GM23248 (cell line): ENCODE results near the gene MVD. TPM values are rescaled to one million over a fixed set of nuclear protein-coding genes. Genes with fewer than 3 reads are reported as not detected.
"Not testable (repeated sequence)": the region's sequence is repeated elsewhere in the genome, so short reads cannot be mapped to it uniquely, and the experiment has no call there.

Experiments used
- DNase-seq: peaks from one replicate; pipeline ENCODE4 v3.0.0-alpha.2; 2015
- H2AFZ ChIP-seq: fragments of 200-600 bp; sonication (generic); 2 replicates; pipeline ENCODE4 v1.6.1; 2016; ENCODE audit warnings: antibody characterized with exemption
- H3F3A ChIP-seq: fragments of 200-600 bp; sonication (generic); 2 replicates; pipeline ENCODE4 v1.6.1; 2016; ENCODE audit warnings: mild to moderate bottlenecking, antibody characterized with exemption, mixed run types; ENCODE audit not compliant: insufficient read depth
- H3K27ac ChIP-seq: fragments of 200-600 bp; sonication (generic); 2 replicates; pipeline ENCODE4 v1.5.1; 2016; ENCODE audit warnings: mild to moderate bottlenecking
- H3K27me3 ChIP-seq: fragments of 200-600 bp; sonication (generic); replicated peaks from 2 replicates; pipeline ENCODE4 v1.6.1; 2016; ENCODE audit warnings: mild to moderate bottlenecking; ENCODE audit not compliant: insufficient read depth
- H3K36me3 ChIP-seq: fragments of 200-600 bp; sonication (generic); 2 replicates; pipeline ENCODE4 v1.6.1; 2016; ENCODE audit warnings: low read depth, mild to moderate bottlenecking
- H3K4me1 ChIP-seq: fragments of 200-600 bp; sonication (generic); 2 replicates; pipeline ENCODE4 v1.6.1; 2016; ENCODE audit warnings: mild to moderate bottlenecking; ENCODE audit not compliant: insufficient read depth
- H3K4me2 ChIP-seq: fragments of 200-600 bp; sonication (generic); one replicate; pipeline ENCODE4 v1.6.1; 2016; ENCODE audit warnings: mild to moderate bottlenecking; ENCODE audit not compliant: unreplicated experiment
- H3K4me3 ChIP-seq: fragments of 200-600 bp; sonication (generic); 2 replicates; pipeline ENCODE4 v1.5.1; 2016; ENCODE audit warnings: mild to moderate bottlenecking
- H3K79me2 ChIP-seq: fragments of 200-600 bp; sonication (generic); 2 replicates; pipeline ENCODE4 v1.6.1; 2016; ENCODE audit warnings: mild to moderate bottlenecking; ENCODE audit not compliant: insufficient read depth
- H3K9ac ChIP-seq: fragments of 200-600 bp; sonication (generic); 2 replicates; pipeline ENCODE4 v1.6.1; 2016; ENCODE audit warnings: mild to moderate bottlenecking
- H3K9me2 ChIP-seq: fragments of 200-600 bp; sonication (generic); 2 replicates; pipeline ENCODE4 v1.6.1; 2016; ENCODE audit warnings: mixed run types, mild to moderate bottlenecking, moderate library complexity; ENCODE audit not compliant: insufficient read depth
- H3K9me3 ChIP-seq: fragments of 200-600 bp; sonication (generic); one replicate; pipeline ENCODE4 v1.6.1; 2017; ENCODE audit warnings: low read depth
- H4K20me1 ChIP-seq: fragments of 200-600 bp; sonication (generic); 2 replicates; pipeline ENCODE4 v1.6.0; 2016; ENCODE audit not compliant: insufficient read depth
- EZH2 ChIP-seq: fragments of 200-600 bp; sonication (generic); IDR thresholded peaks from 2 replicates; pipeline ENCODE4 v1.6.1; 2018; ENCODE audit warnings: antibody characterized with exemption, mild to moderate bottlenecking; ENCODE audit not compliant: insufficient read depth, poor library complexity, severe bottlenecking
- EZH2phosphoT487 ChIP-seq: fragments of 200-600 bp; sonication (generic); IDR thresholded peaks from 2 replicates; pipeline ENCODE4 v1.6.1; 2018; ENCODE audit warnings: antibody characterized with exemption, moderate library complexity, mild to moderate bottlenecking, low read depth; ENCODE audit not compliant: insufficient read depth
- WGBS, 2 experiments: methylation state at CpG; one replicate each; pipeline ENCODE4 v1.1.6; 2015 to 2017; ENCODE audit warnings: low lambda C conversion rate in 2 of 2, low coverage in 1 of 2; ENCODE audit errors: missing lambda C conversion rate in 2 of 2; 5-methylcytosine and 5-hydroxymethylcytosine counted together
- in situ Hi-C: fragments of 300-500 bp; cut with MboI; formaldehyde crosslinking; loops from 2 replicates; pipeline ENCODE4 v1.15.0; 2020
- polyA plus RNA-seq: library from polyadenylated mRNA; unstranded; fragments of >200 nt; fragmentation: Nextera tagmentation; extraction: Ambion mirVana; gene quantifications from 2 replicates; pipeline ENCODE4 v1.2.1, GENCODE V29; 2016
- total RNA-seq: library from RNA; depleted of rRNA; stranded (reverse); fragments of >200 nt; shearing (Covaris generic); gene quantifications from 2 replicates; pipeline ENCODE4 v1.2.3, GENCODE V29; 2014

The MVD gene
- total and polyA plus RNA-seq, 2 experiments from 2014 or later, result 25.0 to 27.4 TPM

- H3K9me3 ChIP-seq, result no peaks in the 10 kb centered on the region
- H3K36me3 ChIP-seq, result peaks cover 3% of the 10 kb centered on the region; the same call in 1 of the 2 replicates
- TF ChIP-seq EZH2, result no peak
- no peak for TF ChIP-seq EZH2phosphoT487
- 0 out of 2 replicates have a peak, but pooled peaks cover 21% of the 10 kb centered on the region for H3K79me2 ChIP-seq
- H3K27me3 ChIP-seq, result no peaks in the 10 kb centered on the region
- no peaks in the 10 kb centered on the region for H3K4me1 ChIP-seq
- H3K9ac ChIP-seq, result no peak overlapping the region
- no peaks in the 10 kb centered on the region; the same call in 1 of the 2 replicates for H3F3A ChIP-seq
- H3K4me2 ChIP-seq, result no peak overlapping the region
- 83 to 86% methylated on average over 19 of the region's 19 CpGs for WGBS, 2 experiments
- H3K27ac ChIP-seq, result no peak overlapping the region
- H3K9me2 ChIP-seq, result no peaks in the 10 kb centered on the region
- no peaks in the 10 kb centered on the region for H4K20me1 ChIP-seq
- no peak overlapping the region for H2AFZ ChIP-seq
- in situ Hi-C loops, result no loop called here
- peak; percentile 16 for DNase-seq
- H3K4me3 ChIP-seq, result no peak overlapping the region
Observed at GRCh38 chr16:88613911-88614817, 48.7 kb downstream of the MVD start.

- Histone ChIP-seq H3K4me2 (no peak overlapping the region), H3K36me3 (peaks cover 9% of the 10 kb centered on the region; the same call in 1 of the 2 replicates), H3K9ac (no peak overlapping the region), H3K79me2 (0 out of 2 replicates have a peak, but pooled peaks cover 14% of the 10 kb centered on the region), H3K27me3 (no peaks in the 10 kb centered on the region), H3K4me1 (no peaks in the 10 kb centered on the region), H3K27ac (no peak overlapping the region), H4K20me1 (no peaks in the 10 kb centered on the region), H3K9me3 (no peaks in the 10 kb centered on the region), H3K4me3 (no peak overlapping the region), H2AFZ (no peak overlapping the region), H3K9me2 (no peaks in the 10 kb centered on the region), H3F3A (no peaks in the 10 kb centered on the region; the same call in 1 of the 2 replicates)
- in situ Hi-C loops, result no loop called here
- DNase-seq, result no peak
- WGBS, 2 experiments, result 93 to 95% methylated on average over 10 of the region's 10 CpGs
- TF ChIP-seq EZH2phosphoT487, result no peak
- no peak for TF ChIP-seq EZH2
Observed at GRCh38 chr16:88613293-88613692, 49.6 kb downstream of the MVD start.

GRCh38 chr16:88610909-88611812, 51.7 kb downstream of the MVD start:
- H3K27ac ChIP-seq, result no peak overlapping the region
- no peak for DNase-seq
- H3F3A ChIP-seq, result no peaks in the 10 kb centered on the region; the same call in 1 of the 2 replicates
- in situ Hi-C loops, result no loop called here
- no peaks in the 10 kb centered on the region for H4K20me1 ChIP-seq
- H3K9me2 ChIP-seq, result no peaks in the 10 kb centered on the region
- peaks cover 9% of the 10 kb centered on the region; the same call in 1 of the 2 replicates for H3K36me3 ChIP-seq
- TF ChIP-seq EZH2phosphoT487 (no peak), EZH2 (no peak)
- no peaks in the 10 kb centered on the region for H3K4me1 ChIP-seq
- H3K9me3 ChIP-seq, result no peaks in the 10 kb centered on the region
- 0 out of 2 replicates have a peak, but pooled peaks cover 11% of the 10 kb centered on the region for H3K79me2 ChIP-seq
- no peaks in the 10 kb centered on the region for H3K27me3 ChIP-seq
- no peak overlapping the region for H3K9ac ChIP-seq
- H3K4me3 ChIP-seq, result no peak overlapping the region
- 90 to 95% methylated on average over 39 to 49 of the region's 49 CpGs for WGBS, 2 experiments
- H2AFZ ChIP-seq, result no peak overlapping the region
- H3K4me2 ChIP-seq, result no peak overlapping the region

- H3K36me3 ChIP-seq, result peaks cover 9% of the 10 kb centered on the region; the same call in 1 of the 2 replicates
- WGBS, 2 experiments, result 73 to 78% methylated on average over 6 of the region's 6 CpGs
- H3K4me1 ChIP-seq, result no peaks in the 10 kb centered on the region
Observed at GRCh38 chr16:88610080-88610479, 52.8 kb downstream of the MVD start.

GRCh38 chr16:88609426-88609825, 53.5 kb downstream of the MVD start:
- H2AFZ ChIP-seq, H3K9me3 ChIP-seq, H3F3A ChIP-seq, in situ Hi-C loops, H3K4me1 ChIP-seq, H3K4me2 ChIP-seq, H3K9ac ChIP-seq, H3K27me3 ChIP-seq, H3K9me2 ChIP-seq, H4K20me1 ChIP-seq, H3K27ac ChIP-seq, H3K36me3 ChIP-seq, H3K4me3 ChIP-seq, H3K79me2 ChIP-seq, DNase-seq: not testable (repeated sequence)
- WGBS, 2 experiments, result 94 to 99% methylated on average over 8 of the region's 8 CpGs

More at GRCh38 chr16:88610080-88610479, 52.8 kb downstream of the MVD start:
- in situ Hi-C loops, result no loop called here
- 0 out of 2 replicates have a peak, but pooled peaks cover 8% of the 10 kb centered on the region for H3K79me2 ChIP-seq
- no peaks in the 10 kb centered on the region for H3K27me3 ChIP-seq
- no peak overlapping the region for H3K9ac ChIP-seq
- DNase-seq, result no peak
- no peak overlapping the region for H3K27ac ChIP-seq
- H3K9me3 ChIP-seq, result no peaks in the 10 kb centered on the region
- no peaks in the 10 kb centered on the region; the same call in 1 of the 2 replicates for H3F3A ChIP-seq
- no peaks in the 10 kb centered on the region for H3K9me2 ChIP-seq
- H4K20me1 ChIP-seq, result no peaks in the 10 kb centered on the region
- H2AFZ ChIP-seq, result no peak overlapping the region
- TF ChIP-seq EZH2phosphoT487, result no peak
- no peak for TF ChIP-seq EZH2
- no peak overlapping the region for H3K4me2 ChIP-seq
- H3K4me3 ChIP-seq, result no peak overlapping the region
